ENCODE results near the gene CSK. TPM values are rescaled to one million over a fixed set of nuclear protein-coding genes. Genes with fewer than 3 reads are reported as not detected.

CSK gene
- total and polyA plus RNA-seq, 2 donors (not counting 1 experiment from before 2014, with no cell fraction given) = 325 to 651 TPM

- no peak overlapping the region for H3K9ac ChIP-seq (ENCODE audit: low read length)
- H3K4me3 ChIP-seq (ENCODE audit: control extremely low read depth in 1 of 5, extremely low read depth in 1 of 5, insufficient read depth in 1 of 5, low read depth in 2 of 5, low read length in 4 of 5) = no peak overlapping the region
- intact Hi-C loops (cut with micrococcal nuclease) = no loop called here
- no peaks in the 10 kb centered on the region for H4K20me1 ChIP-seq (ENCODE audit: control insufficient read depth, insufficient read depth, low read length, poor library complexity, severe bottlenecking)
- POLR2A ChIA-PET = interaction anchor here (0.7 kb wide), 1 partner anchor 68 kb away, joined by 3 read pairs; no protein-coding TSS in a partner anchor
- H3K9me3 ChIP-seq (ENCODE audit: control extremely low read depth in 1 of 3, control insufficient read depth in 2 of 3, insufficient read depth in 1 of 3, low read length in 2 of 3) = no peaks in the 10 kb centered on the region
- no peak for TF ChIP-seq EZH2 (IDR thresholded peaks at IDR 0.05; ENCODE audit: borderline replicate concordance, insufficient read depth, low read depth, low read length, poor library complexity, severe bottlenecking)
- TF ChIP-seq, protein P1, sequence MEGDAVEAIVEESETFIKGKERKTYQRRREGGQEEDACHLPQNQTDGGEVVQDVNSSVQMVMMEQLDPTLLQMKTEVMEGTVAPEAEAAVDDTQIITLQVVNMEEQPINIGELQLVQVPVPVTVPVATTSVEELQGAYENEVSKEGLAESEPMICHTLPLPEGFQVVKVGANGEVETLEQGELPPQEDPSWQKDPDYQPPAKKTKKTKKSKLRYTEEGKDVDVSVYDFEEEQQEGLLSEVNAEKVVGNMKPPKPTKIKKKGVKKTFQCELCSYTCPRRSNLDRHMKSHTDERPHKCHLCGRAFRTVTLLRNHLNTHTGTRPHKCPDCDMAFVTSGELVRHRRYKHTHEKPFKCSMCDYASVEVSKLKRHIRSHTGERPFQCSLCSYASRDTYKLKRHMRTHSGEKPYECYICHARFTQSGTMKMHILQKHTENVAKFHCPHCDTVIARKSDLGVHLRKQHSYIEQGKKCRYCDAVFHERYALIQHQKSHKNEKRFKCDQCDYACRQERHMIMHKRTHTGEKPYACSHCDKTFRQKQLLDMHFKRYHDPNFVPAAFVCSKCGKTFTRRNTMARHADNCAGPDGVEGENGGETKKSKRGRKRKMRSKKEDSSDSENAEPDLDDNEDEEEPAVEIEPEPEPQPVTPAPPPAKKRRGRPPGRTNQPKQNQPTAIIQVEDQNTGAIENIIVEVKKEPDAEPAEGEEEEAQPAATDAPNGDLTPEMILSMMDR (IDR thresholded peaks at IDR 0.05) = no peak
- Mint-ChIP-seq H3K4me3 (no peak overlapping the region), H3K9me3 (ENCODE audit: insufficient read depth) (no peaks in the 10 kb centered on the region), H3K27me3 (no peaks in the 10 kb centered on the region), H3K4me1 (peaks cover 24% of the 10 kb centered on the region), H3K27ac (no peak overlapping the region)
- no peak overlapping the region for H3K27ac ChIP-seq (ENCODE audit: low read length in 2 of 2)
- CTCF ChIA-PET = interaction anchor here (0.9 to 10.2 kb wide), 7 partner anchors 16 to 205 kb away, joined by 4 to 98 read pairs (median 8); no protein-coding TSS in a partner anchor
- peaks cover 5% of the 10 kb centered on the region for H3K79me2 ChIP-seq (ENCODE audit: control insufficient read depth, insufficient read depth, low read length)
- H3K4me1 ChIP-seq (ENCODE audit: control insufficient read depth in 2 of 2, insufficient read depth in 2 of 2, low read length in 2 of 2) = peaks cover 8 to 24% of the 10 kb centered on the region in 2 donors
- no peak for ATAC-seq (ENCODE audit: low read depth)
- no peak overlapping the region for H2AFZ ChIP-seq (ENCODE audit: insufficient read depth, low read depth, low read length, poor library complexity, severe bottlenecking)
- DNase-seq = no peak
- H3K27me3 ChIP-seq (replicated peaks in 1 of 4; ENCODE audit: control extremely low read depth in 1 of 4, control insufficient read depth in 3 of 4, insufficient read depth in 4 of 4, low read length in 3 of 4) = no peaks in the 10 kb centered on the region
- H3K36me3 ChIP-seq (replicated peaks in 1 of 2; ENCODE audit: control extremely low read depth in 1 of 2, control insufficient read depth in 1 of 2, extremely low read depth in 1 of 2, insufficient read depth in 2 of 2, low read length in 1 of 2) = peaks cover 0 to 6% of the 10 kb centered on the region in 2 experiments
- 92% methylated on average over 11 of the region's 15 CpGs for WGBS (ENCODE audit: insufficient coverage)
- H3K4me2 ChIP-seq (replicated peaks; ENCODE audit: low read depth, low read length, poor library complexity, severe bottlenecking) = no peak overlapping the region
Observed at GRCh38 chr15:74837482-74838136, 55.7 kb downstream of the CSK start.

DNA sequence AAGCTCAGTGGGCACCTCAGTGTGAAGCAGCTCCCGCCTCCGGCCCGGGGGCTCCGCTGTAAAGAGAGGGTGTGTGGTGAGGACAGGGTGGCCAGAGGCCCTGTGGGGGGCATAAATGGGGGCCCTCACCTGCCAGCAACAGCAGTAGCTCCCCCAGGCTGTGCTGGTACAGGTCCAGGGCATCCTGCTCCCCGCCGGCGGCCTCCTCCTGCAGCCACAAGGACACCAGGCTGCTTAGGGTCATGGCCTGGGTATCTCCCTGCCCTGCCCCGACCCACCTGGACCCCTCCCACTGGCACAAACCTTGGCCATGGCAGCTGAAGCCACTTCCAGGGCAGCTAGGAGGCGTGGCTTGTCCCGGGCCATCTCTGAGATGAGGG lies 56.2 kb downstream of the CSK start:
- peaks cover 22% of the 10 kb centered on the region for H3K4me1 Mint-ChIP-seq
- Histone ChIP-seq H3K36me3 (replicated peaks in 1 of 2; ENCODE audit: control extremely low read depth in 1 of 2, control insufficient read depth in 1 of 2, extremely low read depth in 1 of 2, insufficient read depth in 2 of 2, low read length in 1 of 2) (peaks cover 0 to 6% of the 10 kb centered on the region in 2 experiments), H4K20me1 (ENCODE audit: control insufficient read depth, insufficient read depth, low read length, poor library complexity, severe bottlenecking) (no peaks in the 10 kb centered on the region), H3K9me3 (ENCODE audit: control extremely low read depth in 1 of 3, control insufficient read depth in 2 of 3, insufficient read depth in 1 of 3, low read length in 2 of 3) (no peaks in the 10 kb centered on the region), H3K27me3 (replicated peaks in 1 of 4; ENCODE audit: control extremely low read depth in 1 of 4, control insufficient read depth in 3 of 4, insufficient read depth in 4 of 4, low read length in 3 of 4) (no peaks in the 10 kb centered on the region), H2AFZ (ENCODE audit: insufficient read depth, low read depth, low read length, poor library complexity, severe bottlenecking) (no peak overlapping the region), H3K4me1 (ENCODE audit: control insufficient read depth in 2 of 2, insufficient read depth in 2 of 2, low read length in 2 of 2) (peaks cover 8 to 22% of the 10 kb centered on the region in 2 donors), H3K79me2 (ENCODE audit: control insufficient read depth, insufficient read depth, low read length) (peaks cover 7% of the 10 kb centered on the region), H3K4me3 (ENCODE audit: control extremely low read depth in 1 of 5, extremely low read depth in 1 of 5, insufficient read depth in 1 of 5, low read depth in 2 of 5, low read length in 4 of 5) (no peak overlapping the region), H3K4me2 (replicated peaks; ENCODE audit: low read depth, low read length, poor library complexity, severe bottlenecking) (no peak overlapping the region), H3K27ac (ENCODE audit: low read length in 2 of 2) (no peak overlapping the region), H3K9ac (ENCODE audit: low read length) (no peak overlapping the region)
- H3K27me3 Mint-ChIP-seq = no peaks in the 10 kb centered on the region
- H3K4me3 Mint-ChIP-seq = no peak overlapping the region
- ATAC-seq (ENCODE audit: low read depth) = no peak
- ChIA-PET POLR2A (no interaction called here), CTCF (interaction anchor here (0.6 to 10.2 kb wide), 8 partner anchors 9 to 443 kb away, joined by 3 to 98 read pairs (median 4); no protein-coding TSS in a partner anchor)
- intact Hi-C loops (cut with micrococcal nuclease) = no loop called here
- DNase-seq = no peak
- H3K9me3 Mint-ChIP-seq (ENCODE audit: insufficient read depth) = no peaks in the 10 kb centered on the region
- H3K27ac Mint-ChIP-seq = no peak overlapping the region
- TF ChIP-seq, protein P1 (IDR thresholded peaks at IDR 0.05) = no peak
- TF ChIP-seq EZH2 (IDR thresholded peaks at IDR 0.05; ENCODE audit: borderline replicate concordance, insufficient read depth, low read depth, low read length, poor library complexity, severe bottlenecking) = no peak
- WGBS (ENCODE audit: insufficient coverage) = 98% methylated on average over 5 of the region's 10 CpGs

Data from B cell (primary cell).